Measurements from ENCODE around the gene PDE4D.

Gene PDE4D

DNA sequence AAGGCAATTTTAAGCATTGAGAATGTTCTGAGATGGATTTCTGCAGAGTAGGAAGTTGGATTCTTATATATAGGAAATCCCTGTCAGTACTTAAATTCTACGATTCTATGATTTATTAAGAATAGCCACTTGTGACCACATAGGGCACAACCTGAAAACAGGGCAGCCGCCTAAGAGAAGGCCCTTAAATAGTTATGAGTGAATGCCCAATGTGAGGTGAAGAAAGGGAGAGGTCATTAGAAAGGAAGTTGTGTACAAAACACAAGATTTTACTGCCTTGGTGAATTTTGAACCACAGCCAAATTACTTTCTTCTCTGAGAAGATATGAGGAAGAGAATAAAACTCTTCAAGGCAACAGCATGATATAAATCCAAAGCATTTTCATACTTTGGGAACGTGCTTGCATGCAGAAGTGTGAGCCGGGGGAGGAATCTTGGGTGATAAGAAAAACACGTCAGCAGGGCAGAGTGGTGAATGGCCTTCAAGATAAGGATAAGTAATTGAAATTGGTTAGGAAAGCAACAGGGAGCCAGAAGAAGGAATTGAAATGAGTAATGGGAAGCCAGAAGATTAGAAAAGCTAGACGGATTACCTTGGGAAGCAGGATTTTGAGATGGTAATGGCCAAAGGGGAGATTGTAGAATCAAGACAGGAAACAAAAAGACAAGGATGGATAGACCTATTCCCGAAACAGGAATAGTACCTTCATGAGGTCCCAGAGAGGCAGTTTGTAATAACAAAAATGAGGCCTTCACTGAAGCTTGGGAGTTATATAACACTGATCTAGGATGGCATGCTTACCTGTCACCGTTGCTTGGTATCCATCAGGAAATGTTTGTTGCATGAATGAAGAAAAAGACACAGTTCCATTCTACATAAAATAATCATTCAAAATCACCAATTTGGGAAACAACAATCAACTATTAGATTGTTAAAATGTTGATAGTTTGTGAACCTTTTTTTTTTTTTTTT is 244.3 kb downstream of the PDE4D start:
- no peak for DNase-seq

- DNase-seq, result no peak
These were observed 245.3 kb downstream of the PDE4D start for GRCh38 chr5:59648038-59648831.

DNA sequence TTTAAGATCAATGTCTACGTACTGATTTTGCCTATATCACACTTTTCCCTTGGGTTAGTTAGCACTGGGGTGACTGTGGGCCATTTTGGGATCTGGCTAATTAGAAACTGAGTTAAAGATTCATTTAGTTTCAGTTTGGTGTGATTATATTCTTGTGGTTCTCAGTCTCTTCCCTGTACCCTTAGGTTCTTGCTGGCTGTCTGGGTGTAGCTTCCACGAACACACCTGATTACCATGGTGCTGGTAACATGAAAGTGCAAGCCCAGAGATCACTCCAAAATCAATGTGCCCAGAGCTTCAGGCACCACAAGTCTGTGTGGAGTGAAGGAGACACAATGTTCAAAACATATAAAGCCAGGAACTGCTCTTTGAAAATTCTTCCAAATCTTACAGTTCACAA is 248.1 kb downstream of the PDE4D start:
- no peak for DNase-seq

DNA sequence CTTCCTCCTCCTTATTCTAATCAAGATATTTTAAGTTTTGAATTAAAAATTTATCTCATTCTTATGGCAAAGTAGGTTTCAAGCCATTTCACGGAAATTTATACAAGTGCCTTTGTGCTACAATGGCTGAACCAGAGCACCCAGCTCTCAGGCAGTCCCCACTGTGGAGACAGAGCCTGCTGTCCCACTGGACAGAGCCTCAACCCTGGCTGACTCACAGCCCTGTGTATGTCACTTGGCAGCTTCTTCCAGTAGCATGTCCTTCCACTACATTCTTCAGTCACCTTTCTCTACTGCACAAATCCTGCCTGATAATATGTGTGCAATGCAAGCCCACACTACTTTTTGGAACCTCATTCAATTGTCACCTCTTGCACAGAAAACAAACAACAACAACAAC is 253.1 kb downstream of the PDE4D start:
- no peak for DNase-seq

DNA sequence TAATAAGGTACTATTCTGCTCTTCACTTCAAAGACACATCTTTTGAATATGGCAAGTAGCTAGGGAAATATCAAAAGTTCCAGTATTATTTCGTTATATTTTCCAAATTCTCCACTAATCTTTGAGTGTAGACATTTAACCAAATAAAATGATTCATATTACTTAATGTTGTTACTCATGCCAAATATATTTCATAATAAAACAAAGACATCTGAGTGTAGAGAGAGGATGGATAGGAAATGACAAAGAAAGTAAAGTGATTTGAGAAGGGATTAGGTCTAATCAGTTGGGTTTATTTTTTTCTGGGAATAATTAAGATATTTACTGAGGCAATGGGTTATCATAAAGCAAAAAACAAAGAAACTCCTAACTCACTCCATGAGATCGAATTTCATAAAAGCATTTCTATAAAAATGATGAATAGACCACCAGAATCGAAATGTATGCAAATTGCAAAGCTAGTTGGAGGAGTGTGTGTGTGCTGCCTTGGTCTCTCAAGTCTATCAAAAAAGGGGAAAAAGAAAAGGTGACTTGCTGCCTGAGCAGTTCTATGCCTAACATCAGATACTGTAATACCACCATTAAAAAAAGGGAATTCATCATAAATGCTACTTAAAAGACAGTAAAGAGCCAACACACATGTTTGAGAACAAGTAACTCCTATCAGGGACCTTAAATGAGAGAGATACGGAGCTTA is 255.5 kb downstream of the PDE4D start:
- no peak for DNase-seq

- no peak for DNase-seq
These were observed 264.0 kb downstream of the PDE4D start for GRCh38 chr5:59629561-59629960.

DNA sequence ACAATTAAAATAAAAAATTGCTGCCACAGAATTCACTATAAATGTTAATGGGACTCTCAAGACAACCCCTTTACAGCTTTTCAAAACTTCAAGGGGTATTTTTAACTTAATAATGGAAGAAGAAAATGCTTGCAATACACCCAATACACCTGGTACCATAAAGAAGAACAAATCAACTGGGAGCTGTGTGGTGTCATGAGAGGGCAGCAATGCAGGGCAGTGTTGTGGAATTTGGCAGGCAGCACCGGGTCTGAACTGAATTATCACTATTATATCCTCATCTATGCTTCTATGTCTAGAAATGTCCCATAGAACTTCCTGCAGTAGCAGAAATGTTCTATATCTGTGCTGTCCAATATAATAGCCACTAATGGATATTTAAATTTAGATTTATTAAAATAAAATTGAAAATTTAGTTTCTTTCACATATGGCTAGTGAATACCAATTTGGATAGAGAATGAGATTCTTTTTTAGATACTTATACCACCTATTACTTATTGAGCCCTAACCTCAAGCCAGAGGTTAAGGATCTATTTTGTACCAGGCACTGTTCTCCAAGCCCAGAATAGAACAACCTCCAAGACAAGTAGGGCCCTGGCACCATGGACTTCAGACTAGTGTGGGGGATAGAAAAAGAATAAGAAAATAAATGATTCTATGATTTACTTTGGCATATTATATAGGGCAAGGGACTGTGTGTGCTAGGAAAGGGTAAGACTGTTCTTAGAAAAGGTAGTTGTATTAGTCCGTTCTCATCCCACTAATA is 265.3 kb downstream of the PDE4D start:
- DNase-seq, result no peak

DNA sequence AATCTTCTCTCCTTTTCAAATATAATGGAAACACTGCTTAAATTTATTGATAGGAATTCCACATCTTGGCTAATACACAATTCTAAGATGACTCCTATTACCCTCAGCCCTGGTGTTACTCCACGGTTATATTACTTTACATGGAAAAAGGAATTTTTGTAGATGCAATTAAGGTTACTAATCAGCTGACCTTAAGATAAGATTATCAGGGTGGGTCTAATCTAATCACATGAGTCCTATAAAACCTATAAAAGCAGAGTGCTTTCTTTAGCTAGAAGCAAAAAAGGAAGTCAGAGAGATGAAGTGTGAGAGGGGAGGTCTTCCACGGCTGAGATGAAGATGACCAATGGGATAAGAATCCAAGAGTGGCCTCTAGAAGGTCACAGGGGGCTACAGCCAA is 268.6 kb downstream of the PDE4D start:
- DNase-seq, result no peak

- DNase-seq, result no peak
These were observed 270.7 kb downstream of the PDE4D start for GRCh38 chr5:59622848-59623247.

- DNase-seq, result no peak
These were observed 272.0 kb downstream of the PDE4D start for GRCh38 chr5:59621477-59621876.

- no peak for DNase-seq
These were observed 272.9 kb downstream of the PDE4D start for GRCh38 chr5:59620535-59621212.

DNA sequence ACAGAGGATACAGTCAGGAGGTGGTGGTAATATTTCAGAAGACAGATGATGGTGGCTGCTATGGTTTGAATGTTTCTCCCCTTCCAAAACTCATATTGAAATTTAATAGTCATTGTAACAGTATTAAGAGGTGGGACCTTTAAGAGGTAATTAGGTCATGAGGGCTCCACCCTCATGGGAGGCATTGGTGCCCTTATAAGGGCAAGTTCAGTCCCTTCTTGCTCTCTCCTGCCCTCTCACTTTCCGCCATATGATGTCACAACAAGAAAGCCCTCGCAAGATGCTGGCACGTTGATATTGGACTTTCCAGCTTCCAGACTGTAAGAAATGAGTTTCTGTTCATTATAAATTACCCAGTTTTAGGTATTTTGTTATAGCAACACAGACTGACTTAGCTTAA is 274.9 kb downstream of the PDE4D start:
- DNase-seq, result no peak

GRCh38 chr5:59617186-59617771 is 276.2 kb downstream of the PDE4D start:
- DNase-seq, result no peak

- DNase-seq, result no peak
These were observed 277.1 kb downstream of the PDE4D start for GRCh38 chr5:59616413-59616812.

DNA sequence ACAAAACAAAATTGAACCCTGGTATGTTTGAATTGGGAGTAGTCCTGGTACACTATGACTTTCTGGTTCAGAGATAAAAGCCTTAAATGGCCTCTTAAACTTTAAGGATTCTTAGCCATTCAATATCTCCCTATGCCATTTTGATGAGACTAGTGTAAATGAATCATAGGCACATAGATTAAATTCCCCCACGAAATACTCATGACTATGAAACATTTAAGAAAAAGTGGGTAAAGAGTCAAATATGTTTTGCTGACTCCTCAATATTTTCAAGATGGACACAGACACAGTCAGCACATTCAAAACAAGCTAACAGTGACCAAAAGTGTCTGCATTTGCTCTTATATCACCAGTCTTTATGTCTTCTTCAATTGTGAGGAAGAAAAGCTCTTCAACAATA is 278.3 kb downstream of the PDE4D start:
- DNase-seq, result no peak

DNA sequence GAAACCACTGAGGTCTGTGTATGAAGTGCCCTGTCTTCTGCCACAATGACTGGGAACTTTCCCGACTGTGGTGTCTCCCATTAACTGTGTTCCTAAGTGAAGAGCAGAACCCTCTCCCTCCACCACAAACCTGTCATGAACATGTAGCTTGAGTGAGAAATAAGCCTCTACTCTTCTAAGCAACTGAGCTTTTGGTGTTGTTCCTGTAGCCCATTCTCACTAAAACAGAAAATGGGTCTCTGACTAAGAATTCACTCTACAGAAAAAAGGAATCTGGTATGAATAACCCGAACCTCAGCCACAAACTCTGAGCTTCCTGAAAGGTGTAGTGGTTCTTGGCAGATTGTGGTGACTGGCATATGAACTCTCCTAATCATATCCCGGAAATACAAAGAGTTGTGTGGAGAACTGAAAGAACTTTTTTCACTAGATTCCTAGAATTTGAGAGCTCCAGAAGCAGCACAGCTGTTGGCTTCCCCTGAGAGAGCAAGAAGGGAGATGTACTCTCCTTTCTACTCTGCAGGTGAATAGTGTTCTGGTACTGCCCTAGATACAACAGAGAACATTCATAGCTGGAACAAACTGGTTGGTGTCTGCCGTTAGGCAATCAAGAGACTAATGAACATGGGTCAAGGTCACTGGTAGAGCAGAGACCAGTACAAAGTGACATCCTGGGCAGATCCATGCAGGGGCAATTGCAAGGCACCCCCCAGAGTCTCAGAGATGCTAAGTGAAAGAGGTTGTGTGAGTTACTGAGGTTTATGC is 283.8 kb downstream of the PDE4D start:
- DNase-seq, result no peak

DNA sequence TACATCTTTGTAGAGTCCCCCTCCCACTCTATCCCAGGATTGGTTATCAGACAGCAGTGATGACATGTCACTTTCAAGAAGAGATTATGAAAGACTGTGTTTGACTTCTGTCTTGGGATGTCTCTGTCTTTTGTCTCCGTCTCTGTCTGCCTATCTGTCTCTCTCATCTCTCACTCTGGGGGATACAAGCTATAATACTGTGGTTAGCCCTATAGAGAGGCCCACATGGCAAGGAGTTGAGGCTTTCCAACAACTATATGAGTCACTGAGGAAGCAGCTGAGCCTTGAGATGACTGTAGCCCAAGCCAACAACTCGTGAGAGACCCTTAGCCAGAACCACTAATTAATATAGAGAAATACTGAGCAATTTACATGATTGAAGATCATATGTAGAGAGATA is 284.8 kb downstream of the PDE4D start:
- no peak for DNase-seq

DNA sequence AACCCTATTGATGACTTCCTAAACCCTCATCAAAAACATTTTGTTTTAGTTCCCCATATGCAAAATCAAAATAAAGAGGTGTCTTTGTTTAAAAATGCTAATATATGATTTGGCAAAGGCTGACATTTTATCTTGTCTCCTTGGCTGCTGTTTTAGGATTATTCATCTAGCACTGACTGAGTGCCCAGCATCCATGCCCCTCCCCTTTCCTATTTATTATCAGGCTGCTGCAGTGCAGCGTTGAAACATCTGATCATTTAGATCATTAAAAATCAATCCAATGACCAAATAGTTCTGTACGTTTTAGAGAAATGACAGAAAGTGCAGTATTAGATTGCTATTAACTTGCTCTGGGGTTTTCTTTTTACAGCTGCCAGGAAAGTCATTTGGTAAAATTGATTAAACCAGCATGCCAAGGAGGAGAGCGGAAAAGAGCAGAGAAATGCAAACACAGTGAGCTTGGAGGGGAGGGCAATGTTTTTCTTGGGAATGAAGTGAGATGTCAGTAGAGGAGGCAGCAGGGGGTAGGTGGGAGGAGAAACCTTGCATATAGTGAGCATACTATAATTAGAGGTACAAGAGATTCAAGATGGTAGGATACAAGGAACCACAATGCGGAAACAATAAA is 286.3 kb downstream of the PDE4D start:
- DNase-seq, result no peak

- no peak for DNase-seq
These were observed 287.6 kb downstream of the PDE4D start for GRCh38 chr5:59605915-59606314.

DNA sequence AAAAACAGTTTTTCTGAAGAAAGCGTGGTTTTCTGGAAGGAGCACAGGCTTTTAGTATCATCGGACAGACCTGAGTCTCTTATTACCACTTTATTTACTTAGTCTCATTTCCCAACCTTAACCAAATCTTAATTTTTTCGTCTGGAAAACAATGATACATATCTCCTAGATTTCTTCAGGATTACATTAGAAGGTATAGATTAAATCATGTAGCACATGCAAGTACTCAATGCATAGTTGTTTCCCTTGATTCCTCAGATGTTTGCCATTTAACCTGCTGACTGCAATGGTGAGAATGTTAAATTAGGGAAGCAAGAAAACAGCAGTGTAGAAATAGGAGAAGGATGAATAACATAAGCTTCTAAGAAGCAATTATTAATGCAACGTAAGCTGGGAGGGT is 289.4 kb downstream of the PDE4D start:
- no peak for DNase-seq
